Head of caudate nucleus (tissue), 42 donors: ENCODE measurements around the gene STIMATE.
A peak's percentile ranks its signal among the peaks of the same experiment; 100 is the strongest.

Source experiments
- DNase-seq, 42 donors: peaks; one replicate each; pipeline versions ENCODE4 v3.0.0 to v3.0.0-alpha.2; 2020 to 2021; ENCODE audit warnings: mixed read lengths in 7 of 42
- intact Hi-C: fragments of 100-400 bp; cut with DNase I; formaldehyde crosslinking; loops from one replicate; pipeline ENCODE4 v1.15.0; 2022

Gene STIMATE

DNA sequence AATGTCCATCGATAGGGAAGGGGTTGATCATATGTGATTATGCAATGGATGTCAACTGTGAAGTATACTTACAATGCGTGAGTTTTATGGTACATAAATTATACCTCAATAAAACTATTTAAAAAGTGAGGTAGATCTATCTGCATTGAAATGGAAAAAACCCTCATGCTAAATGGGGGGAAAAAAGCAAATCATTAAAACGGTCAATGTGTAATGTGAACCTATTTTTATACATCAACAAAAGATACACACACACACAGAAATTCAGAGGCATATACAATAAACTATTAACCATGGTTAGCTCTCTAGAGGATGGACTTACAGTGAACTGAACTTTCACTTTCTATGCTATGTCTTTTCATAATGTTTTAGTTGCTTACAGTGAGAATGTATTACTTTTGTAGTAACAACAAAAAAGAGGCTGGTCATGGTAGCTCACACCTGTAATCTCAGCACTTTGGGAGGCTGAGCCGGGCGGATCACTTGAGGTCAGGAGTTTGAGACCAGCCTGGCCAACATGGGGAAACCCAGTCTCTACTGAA is 23.1 kb downstream of the STIMATE start:
- intact Hi-C loops = no loop called here
- DNase-seq = no peak

DNA sequence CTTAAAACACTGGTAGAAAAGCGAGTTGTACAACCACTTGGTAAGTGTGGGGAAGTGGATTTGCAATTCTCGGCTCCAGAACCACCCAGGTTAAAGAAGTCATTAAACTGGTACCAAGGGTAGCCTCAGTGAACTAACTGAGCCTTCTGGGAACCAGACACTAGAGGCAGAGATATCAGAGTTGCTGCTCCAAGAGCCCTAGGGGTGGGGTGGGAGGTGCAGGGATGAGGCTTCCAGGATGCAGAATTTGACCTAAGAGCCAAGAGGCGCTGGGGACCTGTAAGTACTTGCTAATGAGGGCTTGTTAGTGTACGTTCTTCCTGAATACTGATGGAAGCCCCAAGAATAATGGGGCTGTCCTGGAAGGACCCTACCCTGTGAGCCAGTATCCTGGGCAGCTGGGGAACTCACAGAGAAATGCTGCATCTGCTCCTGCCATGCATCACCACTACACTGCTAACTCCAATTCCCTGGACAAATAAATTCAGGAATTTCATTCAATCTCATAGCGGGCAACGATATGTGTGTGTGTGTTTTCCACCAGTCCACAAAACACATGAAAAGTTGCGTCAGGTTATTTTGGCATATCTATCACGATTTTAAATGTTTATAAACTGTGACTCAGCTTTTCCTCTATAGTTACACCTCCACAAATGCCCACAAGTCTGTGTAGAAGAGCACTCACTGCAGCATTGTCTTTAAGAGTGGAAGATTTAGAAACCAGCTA is 23.8 kb downstream of the STIMATE start:
- DNase-seq = no peak
- intact Hi-C loops = no loop called here

DNA sequence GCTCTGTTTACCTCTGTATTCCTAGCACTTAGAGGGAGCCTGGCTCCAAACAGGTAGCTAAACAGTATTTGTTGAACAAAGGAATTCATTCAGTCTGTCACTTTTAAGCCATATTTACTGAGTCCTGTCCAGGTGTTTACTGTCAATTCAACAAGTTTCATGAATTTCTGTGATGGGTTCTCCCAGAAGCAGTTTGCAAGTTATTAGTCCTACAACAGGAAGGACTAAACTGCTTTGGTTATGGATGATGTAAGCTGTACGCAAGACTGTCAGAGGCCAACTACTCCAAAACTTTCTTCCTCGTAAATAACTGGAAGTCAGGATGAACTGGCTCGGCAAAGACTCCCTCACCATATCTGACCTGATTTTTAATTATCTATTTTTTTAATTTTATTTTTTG is 25.1 kb downstream of the STIMATE start:
- DNase-seq = no peak
- intact Hi-C loops = no loop called here

DNA sequence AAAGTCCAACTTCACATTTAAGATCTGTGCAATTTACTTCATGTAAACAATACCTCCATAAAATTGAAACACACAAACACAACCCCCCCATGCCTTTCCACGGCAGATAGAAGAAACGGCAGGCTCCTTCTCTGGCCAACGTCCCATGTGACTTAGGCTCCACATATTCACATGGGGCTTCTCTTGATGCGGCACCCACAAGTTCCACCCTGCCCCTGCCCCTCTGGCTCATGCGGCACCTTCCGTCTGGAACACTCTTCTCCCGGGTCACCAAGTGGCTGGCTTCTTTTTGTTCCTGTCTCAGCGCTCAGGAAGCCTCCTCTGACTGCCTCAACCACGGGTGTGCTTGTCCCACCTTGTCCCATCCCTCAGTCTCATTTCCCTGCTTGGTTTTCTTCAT is 25.6 kb downstream of the STIMATE start:
- intact Hi-C loops = no loop called here
- no peak for DNase-seq

DNA sequence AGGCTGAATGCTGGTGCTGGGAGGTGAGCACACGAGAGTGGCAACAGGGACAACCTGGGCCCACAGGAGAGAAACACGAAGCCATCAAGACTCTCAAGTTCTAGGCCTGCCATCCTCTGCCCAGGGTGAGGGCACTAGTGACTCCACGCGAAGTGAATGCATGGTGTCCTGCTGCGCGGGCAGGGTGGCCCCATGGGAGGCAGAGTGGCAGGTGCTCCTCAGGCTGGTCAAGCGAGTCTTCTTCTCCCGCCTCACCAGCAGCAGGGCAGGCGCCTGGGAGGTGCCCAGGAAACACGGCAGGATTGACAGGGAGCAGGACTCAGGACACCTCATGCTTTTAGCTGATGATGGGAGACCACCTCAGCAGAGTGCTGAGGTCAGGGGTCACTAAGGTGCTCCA is 26.9 kb downstream of the STIMATE start:
- DNase-seq = no peak
- intact Hi-C loops = no loop called here

DNA sequence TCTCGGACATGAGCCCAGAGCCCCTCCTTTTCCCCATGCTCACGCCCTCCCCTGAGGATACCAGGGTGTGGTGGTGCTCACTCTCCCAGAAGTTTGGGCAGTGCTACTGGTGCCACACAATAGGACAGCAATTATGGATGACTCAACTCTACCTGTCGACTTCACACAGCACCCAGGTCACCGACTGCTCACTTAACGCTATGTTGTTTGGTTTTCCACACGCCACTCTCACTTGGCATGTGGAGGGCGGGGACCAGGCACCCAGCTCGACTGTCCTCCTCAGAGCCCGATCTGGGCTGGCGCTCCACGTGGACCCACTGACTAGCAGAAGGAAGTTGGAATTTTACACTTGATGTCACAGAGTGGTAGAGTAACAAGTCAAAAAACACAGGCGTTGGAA is 30.9 kb downstream of the STIMATE start:
- intact Hi-C loops = no loop called here
- no peak for DNase-seq

DNA sequence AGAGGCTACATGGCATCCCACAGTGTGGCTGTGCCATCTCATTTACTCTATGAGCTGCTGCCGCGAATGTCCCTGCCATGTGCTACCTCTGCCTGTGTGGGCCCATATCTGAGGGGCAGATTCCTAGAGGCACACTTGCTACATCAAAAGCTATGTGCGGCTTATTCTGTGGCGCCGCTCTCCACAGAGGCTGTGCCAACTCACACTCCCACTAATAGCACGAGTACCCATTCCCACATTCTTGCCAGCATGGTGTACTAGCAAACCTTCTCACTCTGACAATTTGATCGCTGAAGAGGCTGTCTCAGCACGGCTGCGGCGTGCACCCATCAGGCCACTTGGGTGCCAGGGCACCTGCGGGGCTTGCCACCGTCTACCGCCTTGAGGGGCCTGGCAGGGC is 31.4 kb downstream of the STIMATE start:
- intact Hi-C loops = no loop called here
- DNase-seq = no peak

DNA sequence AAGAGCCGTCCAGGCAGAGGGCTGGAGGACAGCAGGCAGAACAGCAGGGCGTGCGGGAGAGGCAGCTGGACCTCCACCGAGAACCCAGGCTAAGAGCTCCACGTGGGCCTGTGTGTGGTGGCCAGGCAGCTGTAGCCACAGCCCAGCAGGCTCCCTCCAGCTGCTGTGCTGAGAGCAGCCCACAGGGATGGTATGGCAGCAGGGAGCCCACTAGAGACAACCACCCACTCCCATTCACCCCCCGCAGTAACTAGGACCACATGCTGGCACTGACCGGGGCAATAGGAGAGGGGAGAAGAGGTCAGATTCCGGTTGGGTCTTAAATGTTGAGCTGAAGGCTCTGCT is 37.0 kb downstream of the STIMATE start:
- intact Hi-C loops = no loop called here

DNA sequence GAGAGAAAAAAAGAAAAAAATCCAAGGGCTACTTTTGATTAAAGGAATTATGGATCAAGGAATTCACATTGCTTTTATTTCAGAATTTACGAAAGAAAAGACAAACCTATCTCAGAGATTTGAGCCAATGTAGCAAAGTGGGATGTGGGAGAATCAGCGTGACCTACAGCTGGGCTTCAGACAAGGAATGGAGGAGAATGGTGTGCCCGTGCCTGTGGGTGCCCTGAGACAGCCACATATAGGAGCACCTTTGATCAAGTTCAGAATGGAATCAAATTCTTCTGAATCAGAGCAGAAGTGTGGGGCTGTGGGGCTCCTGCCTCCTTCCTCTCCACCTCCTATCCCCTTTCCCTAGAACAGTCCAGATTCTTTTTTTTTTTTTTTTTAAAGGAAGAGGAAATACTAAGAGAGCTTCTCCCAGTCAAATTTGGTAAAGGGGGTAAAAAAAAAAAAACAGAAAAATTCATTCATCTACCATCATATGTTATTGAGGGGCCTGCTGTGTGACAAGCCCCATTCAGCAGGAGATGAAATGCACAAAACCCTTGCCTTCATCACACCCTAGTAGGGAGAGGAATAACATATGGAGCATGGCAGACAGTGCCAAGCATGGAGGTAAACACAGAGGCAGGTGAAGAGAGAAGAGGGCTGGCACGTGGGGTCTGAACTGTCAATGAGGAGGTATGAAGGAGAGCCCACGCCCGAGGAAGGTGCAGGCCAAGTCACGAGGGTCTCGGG is 37.5 kb downstream of the STIMATE start:
- no peak for DNase-seq
- intact Hi-C loops = no loop called here

More for the DNA sequence above, 37.0 kb downstream of the STIMATE start:
- no peak for DNase-seq

DNA sequence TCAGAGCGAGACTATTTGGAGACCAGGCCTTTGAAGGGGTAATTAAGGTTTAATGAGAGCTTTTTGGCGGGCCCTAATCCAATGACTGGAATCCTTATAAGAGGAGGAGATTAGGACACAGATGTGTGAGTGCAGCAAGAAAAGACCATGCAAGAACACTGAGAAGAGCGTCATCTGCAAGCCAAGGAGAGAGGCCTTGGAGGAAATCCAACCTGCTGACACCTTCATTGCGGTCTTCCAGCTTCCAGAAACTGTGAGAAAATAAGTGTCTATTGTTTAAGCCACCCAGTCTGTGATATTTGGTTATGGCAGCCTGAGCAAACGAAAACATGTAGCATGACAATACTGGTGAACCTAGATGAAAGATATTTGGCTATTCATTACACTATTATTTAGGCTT is 39.5 kb downstream of the STIMATE start:
- intact Hi-C loops = no loop called here
- no peak for DNase-seq

DNA sequence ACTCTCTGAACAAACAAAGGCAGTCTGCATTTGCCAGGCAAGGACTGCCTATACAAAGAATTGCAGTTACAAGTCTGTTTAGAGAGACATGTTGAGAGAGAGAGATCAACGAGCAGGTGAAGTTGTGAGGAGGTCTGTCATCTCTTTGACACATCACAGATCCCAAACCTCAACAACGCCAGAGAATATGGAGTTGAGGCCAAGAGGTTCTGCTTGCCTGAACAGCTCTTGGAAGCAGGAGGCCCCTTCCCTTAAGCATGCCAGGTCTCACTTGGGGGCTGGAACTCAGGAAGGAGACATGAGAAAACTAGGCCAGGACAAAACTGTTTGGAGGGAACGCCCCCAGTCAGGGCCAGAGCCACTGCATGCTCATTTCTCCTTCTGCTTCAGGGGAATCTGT is 40.2 kb downstream of the STIMATE start:
- intact Hi-C loops = no loop called here
- no peak for DNase-seq

DNA sequence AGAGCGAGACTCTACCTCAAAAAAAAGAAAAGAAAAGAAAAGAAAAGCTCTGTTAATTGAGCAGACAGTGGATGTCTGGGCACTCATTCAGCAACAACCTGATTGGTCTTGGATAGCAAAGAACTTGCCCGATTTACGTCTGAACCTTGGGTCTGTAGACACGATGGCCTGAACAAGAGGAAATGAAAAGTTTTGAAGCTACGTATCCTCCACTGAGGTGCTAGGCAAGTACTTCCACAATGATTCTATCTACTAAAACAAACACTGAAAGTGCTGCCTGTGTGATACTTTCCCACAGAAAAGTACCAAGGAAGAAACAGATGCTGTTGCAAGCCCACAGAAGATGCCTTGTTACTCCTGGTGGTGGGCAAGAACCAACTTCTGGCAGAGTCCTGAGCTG is 40.7 kb downstream of the STIMATE start:
- DNase-seq = no peak
- intact Hi-C loops = no loop called here

DNA sequence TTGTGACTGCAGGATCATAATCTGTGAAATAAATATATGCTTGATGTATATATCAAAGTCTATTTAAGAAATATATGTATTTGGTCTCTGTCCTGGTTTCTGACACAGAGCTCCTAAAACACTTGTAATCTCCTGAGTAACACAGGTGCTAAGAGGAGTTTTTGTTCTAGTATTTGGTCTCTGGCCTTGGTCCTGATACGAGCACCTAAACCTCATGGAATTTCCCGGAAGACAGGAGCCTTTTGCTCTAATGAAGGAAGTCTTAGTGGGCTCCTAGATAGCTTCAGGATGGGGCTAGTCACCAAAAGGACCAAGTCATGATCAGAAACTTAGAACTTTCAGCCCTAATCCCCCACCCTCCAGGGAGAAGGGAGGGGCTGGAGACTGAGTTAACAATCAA is 43.3 kb downstream of the STIMATE start:
- intact Hi-C loops = no loop called here
- DNase-seq = no peak

DNA sequence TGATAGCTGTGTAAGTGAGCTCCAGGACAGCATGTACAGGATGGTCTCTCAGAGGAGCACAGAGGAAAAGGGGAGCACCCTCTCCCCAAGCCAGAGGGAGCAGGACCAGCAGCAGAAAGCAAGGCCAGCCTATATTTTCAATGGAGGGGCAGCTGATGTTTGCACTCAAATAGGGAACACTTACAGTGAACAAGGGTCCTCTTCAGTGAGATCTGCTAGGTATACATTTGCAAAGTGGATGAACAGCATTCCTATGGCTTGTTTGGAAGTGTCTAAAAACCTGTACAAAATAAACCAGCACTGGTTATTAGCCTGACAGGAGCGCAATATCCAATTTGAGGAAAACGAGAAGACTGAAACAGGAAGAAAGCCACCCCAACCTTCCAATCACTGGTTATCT is 44.9 kb downstream of the STIMATE start:
- intact Hi-C loops = no loop called here
- no peak for DNase-seq

DNA sequence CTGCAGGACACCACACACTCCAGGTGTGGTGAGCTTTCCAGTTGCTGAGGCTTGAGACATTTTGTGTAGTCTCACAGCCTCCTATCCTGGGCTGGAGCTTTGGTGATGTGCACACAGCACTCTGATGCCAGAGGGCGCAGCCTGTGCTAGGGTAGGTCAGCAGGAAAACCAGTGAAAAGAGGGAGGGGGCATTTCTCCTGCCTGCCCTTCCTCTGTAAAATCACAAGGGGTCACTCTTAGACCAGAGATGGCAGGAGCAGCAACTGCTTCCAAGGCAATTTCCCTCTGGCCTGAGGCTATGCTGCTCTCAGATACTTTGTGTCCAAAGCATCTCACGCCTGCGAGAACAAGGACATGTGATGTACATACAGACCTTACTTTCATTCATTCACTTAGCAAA is 46.0 kb downstream of the STIMATE start:
- intact Hi-C loops = no loop called here

DNA sequence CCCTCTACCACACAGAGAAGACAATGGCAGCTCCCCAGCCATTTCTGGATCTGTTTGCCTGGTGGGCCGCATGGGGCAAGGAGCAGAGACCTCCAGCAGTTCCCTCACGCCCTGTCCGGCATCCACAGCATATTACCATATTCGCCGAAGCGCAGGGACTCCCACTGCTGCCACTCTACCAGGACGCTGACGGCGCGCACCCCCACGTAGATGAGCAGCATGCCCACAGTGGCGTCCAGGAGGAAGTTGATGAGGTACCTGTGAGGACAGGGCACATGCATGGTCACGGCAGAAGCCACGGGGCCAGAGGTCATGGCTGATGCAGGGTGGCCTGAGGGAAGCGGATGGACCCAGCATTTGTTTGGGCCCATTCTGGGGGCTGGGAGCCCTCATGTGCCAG is 47.7 kb downstream of the STIMATE start:
- intact Hi-C loops = loop anchor here (10.0 kb wide), 1 partner anchor 225 kb away; no protein-coding TSS in a partner anchor
- DNase-seq = no peak

More for the DNA sequence above, 46.0 kb downstream of the STIMATE start:
- peak in 12 of 42 donors; percentile 15 to 58 (median 22) for DNase-seq

DNA sequence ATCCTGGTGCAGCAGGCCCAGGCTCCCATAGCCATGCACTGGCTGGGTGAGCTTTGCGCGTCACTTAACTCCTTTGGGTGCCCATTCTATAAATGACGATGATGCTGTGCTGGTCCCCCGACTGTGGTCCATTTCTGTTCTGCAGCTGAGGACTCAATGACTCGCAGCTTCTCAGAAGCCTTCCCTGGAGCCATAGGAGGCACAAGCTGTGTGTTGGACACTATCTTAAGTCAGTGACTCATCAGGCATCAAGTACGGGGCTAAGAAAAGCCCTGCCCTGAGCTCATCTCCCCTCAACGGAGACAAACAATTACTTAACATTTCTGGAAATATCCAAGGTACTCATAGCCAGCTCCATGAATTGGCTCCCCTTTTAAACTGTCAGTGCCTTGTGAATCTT is 48.7 kb downstream of the STIMATE start:
- DNase-seq = no peak
- intact Hi-C loops = loop anchor here (10.0 kb wide), 1 partner anchor 226 kb away; no protein-coding TSS in a partner anchor

DNA sequence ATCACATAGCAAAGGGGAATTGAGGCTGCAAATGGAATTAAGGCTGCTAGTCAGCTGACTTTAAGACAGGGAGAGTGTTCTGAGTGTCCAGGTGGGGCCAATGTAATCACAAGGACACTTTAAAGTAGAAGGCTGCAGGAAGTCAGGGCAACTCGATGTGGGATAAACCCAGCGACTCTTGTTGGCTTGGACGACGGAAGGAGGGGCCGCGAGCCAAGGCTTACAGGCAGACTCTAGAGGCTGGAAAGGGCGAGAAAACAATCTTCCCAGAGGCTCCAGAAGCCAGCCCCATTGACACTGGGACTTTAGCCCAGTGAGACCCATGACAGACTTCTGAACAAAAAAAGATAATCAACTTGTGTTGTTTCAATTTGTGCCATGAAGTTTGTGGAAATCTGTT is 49.6 kb downstream of the STIMATE start:
- no peak for DNase-seq
- intact Hi-C loops = loop anchor here (10.0 kb wide), 1 partner anchor 227 kb away; no protein-coding TSS in a partner anchor

DNA sequence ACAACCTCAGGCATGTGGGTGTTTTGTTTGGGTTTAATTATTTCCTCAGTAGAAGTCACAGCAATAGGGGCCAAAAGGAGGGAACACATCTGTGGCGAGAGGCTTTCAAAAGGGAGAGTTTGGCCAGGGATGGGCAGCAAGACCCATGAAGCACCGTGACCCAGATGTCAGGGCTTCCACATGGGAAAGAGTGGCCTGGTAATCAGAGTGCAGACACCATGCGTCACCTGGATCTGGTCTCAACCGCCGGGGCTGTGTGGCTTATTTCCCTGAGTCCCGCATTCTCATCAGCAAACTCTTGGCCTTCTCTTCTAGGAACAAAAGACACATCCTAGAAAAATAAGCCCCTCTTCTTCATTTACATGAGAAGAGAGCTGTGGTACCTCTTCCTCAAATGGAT is 50.1 kb downstream of the STIMATE start:
- intact Hi-C loops = loop anchor here (10.0 kb wide), 1 partner anchor 228 kb away; no protein-coding TSS in a partner anchor
- no peak for DNase-seq

DNA sequence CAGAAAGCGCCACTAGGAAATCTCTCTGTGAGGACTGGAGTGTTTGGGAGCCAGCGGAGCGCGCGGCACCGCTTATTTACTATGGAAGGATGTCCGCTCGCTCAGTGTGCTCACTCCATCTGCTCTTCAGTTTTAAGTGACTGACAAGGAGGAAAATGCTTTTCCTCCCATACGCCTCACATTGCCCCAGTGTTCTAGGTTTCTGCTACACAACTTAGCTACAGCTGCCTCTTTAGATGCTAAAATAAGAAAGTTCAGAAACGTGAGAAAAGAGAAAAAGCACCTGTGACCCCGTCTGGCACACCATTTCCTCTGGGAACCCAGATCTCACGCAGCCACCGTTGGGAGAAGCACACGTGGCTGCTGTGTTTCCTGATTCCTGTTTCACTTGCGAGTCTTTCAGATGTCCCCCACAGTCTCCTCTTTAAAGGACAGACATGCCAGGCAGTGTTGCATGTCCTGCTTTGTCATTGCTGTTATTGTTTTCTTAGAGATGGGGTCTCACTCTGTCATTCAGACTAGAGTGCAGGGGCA is 50.8 kb downstream of the STIMATE start:
- no peak for DNase-seq
- intact Hi-C loops = loop anchor here (10.0 kb wide), 1 partner anchor 228 kb away; no protein-coding TSS in a partner anchor
